Stimulated activated CD8-positive, alpha-beta memory T cell treated with anti-CD3 and anti-CD28 coated beads, Interleukin-15, amount 100 ng/mL, for 1 hour (primary cell): ENCODE data around the gene EFHC2.
A peak's percentile ranks its signal among the peaks of the same experiment; 100 is the strongest.
"Not testable (repeated sequence)": the region's sequence is repeated elsewhere in the genome, so short reads cannot be mapped to it uniquely, and the experiment has no call there.

Source experiments
- DNase-seq: peaks from one replicate; pipeline ENCODE4 v3.0.0-alpha.2; 2020; ENCODE audit warnings: low read depth

The EFHC2 gene

GRCh38 chrX:44299177-44299576 lies 44.3 kb downstream of the EFHC2 start:
- DNase-seq, result no peak

DNA sequence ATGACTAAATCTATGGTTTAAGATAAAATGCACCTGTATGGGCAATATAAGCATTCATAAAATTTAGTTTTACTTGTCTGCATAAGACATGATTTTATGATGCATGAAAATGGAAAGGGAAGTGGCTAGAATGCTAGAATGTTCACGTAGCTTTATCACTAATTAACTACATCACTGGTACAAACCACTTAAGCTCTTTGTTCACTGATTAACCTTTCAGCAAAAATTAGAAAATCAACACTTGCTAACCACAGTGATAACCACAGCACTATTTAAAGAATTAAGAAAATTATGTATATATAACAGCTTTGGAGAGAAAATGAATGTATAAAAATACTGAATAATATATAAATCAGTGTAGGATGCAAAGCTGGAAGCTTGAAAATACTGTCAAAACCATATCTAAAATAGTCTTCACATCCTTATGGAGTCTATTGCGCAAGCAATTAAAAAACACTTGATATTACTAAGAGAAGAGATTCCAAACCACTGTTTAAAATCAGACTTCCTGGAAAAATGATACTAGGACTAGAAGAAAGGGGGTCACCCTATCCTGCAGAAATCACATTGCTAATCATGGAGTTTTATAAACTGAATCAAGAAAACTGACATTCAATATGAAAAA lies 51.9 kb downstream of the EFHC2 start:
- no peak for DNase-seq

GRCh38 chrX:44290718-44291117 lies 52.8 kb downstream of the EFHC2 start:
- no peak for DNase-seq

DNA sequence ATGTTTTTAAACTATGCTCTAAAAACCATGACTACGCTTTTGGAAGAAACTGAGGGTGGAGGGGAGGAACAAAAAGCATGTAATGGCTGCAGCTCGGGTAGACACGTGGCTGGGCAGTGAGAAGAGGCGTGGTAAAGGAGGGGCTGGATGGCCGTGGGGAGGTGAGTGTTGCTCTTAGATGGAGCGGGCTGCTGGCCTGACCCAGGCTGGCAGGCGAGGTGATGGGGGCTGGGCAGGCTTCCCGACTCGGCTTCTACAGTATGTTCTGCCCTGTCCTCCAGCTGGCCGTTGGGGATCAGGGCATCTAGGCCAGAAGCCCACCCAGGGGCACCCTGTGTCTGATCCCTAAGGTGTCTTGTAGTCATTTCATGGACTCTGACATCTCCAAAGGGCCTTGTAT lies 60.7 kb downstream of the EFHC2 start:
- no peak for DNase-seq

- no peak for DNase-seq
These were observed 63.4 kb downstream of the EFHC2 start for GRCh38 chrX:44280116-44280515.

DNA sequence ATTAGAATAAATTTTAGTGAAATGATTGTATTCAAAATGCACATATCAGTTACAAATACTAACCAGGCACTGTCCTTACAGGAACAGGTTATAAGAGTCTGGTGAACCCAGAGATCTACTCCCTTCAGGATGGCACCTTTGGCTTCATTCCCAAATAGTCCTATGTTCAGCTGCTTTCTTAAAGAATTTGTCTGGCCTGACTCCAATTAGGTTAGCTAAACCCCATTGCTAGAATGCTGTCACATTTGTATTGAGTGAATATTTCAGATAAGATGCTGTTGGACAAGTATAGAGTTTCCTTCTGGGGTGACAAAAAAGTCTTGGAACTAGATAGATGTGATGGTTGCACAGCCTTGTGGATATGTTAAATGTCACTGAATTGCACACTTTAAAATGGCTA lies 69.4 kb downstream of the EFHC2 start:
- no peak for DNase-seq

GRCh38 chrX:44267861-44268260 lies 75.6 kb downstream of the EFHC2 start:
- no peak for DNase-seq

DNA sequence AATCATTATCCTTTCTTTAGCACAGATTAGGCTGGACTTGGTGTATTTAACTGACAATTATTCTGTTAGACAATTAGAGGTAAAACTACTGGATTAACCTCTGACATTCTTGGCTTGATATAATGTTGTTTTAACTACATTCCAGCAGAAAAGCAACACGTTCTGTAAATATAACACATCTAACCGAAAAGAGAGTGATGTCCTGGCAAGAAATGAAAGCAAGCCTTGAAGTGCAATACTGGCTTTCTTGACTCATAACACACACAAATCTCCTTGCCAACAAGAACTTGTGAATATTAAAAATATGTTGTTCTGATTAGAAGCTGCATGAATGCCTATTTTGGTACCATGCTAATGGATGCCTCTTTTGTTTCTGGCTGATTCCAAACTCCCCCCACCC lies 76.4 kb downstream of the EFHC2 start:
- no peak for DNase-seq

- no peak for DNase-seq
These were observed 77.9 kb downstream of the EFHC2 start for GRCh38 chrX:44265559-44265958.

DNA sequence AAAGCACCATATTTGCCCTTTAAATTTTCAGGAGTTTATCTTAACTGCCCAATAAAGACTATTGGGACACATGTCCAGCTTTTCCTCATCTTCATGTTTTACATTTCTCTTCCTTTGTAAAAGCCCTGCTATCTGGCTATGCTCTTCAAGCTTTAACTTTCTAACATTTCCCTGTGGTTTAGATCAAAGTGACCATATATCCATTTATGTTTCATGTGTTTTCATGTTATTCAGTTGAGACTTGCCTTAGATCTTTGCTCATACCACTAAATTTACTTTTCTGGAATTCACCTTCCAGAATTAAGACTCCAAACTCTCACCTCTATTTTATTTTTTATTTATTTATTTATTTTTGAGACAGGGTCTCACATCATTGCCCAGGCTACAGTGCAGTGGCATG lies 78.5 kb downstream of the EFHC2 start:
- DNase-seq, result no peak

DNA sequence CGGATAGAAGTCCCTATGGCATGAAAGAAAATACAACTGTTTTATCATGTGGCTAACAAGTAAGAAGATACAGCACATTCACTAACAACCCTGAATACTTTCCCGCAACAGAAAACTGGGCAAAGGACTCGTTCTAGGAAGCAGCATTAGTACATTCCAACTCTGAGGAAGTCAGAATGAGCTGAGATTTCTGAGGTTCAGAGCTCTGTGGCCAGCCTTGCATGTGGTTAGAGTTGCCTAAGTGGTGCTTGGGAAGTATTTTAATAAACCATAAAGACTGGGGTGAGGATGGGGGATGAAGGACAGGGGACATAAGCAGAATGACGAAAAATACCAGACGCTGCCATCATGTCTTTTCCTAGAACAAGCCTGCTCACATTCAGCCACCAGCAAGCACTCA lies 82.2 kb downstream of the EFHC2 start:
- no peak for DNase-seq

- DNase-seq, result no peak
These were observed 82.9 kb downstream of the EFHC2 start for GRCh38 chrX:44260609-44261008.

DNA sequence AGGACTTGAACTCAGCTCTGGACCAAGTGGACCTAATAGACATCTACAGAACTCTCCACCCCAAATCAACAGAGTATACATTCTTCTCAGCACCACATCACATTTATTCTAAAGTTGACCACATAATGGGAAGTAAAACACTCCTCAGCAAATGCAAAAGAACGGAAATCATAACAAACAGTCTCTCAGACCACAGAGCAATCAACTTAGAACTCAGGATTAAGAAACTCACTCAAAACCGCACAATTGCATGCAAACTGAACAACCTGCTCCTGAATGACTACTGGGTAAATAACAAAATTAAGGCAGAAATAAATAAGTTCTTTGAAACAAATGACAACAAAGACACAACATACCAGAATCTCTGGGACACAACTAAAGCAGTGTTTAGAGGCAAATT lies 87.7 kb downstream of the EFHC2 start:
- not testable (repeated sequence) for DNase-seq

DNA sequence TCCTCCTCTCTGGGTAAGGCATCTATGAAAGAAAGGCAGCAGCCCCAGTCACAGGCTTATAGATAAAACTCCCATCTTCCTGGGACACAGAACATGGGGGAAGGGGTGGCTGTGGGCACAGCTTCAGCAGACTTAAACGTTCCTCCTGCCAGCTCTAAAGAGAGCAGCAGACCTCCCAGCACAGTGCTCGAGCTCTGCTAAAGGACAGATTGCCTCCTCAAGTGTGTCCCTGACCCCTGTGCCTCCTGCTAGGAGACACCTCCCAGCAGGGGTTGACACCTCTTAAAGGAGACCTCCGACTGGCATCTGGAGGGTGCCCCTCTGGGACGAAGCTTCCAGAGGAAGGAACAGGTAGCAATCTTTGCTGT lies 89.9 kb downstream of the EFHC2 start:
- DNase-seq, result no peak

DNA sequence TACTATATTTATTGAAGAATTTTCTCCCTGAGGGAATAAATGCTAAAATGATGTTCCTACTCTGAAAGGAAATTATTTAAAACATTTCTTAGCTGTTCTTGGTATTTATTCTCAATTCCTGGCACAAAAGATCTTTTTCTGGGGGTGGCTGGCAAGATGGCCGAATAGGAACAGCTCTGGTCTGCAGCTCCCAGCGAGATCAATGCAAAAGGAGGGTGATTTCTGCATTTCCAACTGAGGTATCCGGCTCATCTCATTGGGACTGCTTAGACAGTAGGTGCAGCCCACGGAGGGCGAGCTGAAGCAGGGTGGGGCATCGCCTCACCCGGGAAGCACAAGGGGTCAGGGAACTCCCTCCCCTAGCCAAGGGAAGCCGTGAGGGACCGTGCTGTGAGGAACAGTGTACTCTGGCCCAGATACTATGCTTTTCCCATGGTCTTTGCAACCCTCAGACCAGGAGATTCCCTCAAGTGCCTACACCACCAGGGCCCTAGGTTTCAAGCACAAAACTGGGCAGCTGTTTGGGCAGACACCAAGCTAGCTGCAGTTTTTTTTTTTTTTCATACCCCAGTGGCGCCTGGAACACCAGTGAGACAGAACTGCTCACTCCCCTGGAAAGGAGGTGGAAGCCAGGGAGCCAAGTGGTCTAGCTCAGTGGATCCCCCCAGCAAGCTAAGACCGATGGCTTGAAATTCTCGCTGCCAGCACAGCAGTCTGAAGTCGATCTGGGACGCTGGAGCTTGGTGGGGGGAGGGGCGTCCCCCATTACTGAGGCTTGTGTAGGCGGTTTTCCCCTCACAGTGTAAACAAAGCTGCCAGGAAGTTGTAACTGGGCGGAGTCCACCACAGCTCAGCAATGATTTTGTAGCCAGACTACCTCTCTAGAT lies 90.5 kb downstream of the EFHC2 start:
- peak; percentile 16 for DNase-seq

DNA sequence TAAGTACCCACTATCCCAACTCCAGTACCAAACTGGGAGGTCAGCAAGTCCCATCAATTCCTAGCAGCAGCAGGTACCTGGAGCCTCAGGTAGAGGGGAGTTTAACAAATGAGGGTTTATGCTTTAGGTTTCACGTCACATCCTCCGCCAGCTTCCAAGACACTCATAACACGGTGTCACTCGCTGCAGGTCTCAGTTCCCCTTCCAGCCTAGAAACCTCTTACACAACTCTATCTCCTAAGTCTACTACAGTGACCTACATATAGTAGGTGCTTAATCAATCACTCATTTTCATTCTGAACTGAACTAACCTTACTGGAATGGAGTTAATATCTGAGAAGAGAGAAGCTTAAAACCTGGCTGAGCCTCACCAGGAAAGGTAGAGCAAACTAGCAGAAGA lies 96.0 kb downstream of the EFHC2 start:
- DNase-seq, result no peak

- no peak for DNase-seq
These were observed 96.6 kb downstream of the EFHC2 start for GRCh38 chrX:44246826-44247225.

- DNase-seq, result no peak
These were observed 97.7 kb downstream of the EFHC2 start for GRCh38 chrX:44245733-44246132.

DNA sequence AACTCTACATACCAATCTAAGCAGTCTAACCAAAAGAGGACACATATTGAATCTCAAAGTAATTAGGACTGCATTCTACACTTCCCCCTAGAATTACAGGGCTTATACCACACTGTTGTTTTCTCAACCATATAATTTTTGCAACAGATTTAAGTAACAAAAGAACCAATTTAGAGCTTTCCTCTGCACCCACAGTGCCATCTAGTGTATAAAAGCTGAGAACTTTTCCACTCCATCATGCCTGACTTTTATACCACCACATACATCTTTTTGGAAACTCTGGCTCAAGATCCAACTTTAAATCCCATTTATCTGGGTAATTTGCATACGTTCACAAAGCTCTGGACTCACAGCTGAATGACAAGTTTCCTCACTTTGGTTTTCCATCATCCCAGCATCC lies 99.5 kb downstream of the EFHC2 start:
- no peak for DNase-seq

DNA sequence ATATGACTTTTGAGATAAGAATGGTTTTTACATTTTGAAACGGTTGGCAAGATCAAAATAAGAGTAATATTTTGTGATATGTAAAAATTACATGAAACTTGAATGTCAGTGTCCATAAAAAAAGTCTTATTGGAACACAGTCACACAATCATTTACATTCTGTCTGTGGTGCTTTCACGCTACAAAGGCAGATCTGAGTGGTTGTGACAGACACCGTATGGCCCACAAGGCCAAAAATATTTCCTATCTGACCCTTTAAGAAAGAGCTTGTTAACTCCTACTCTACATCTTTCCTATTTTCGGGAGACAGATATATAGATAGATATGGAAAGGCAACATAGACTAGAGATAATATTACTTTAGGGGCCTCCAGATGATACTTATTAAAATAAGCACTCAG lies 101.9 kb downstream of the EFHC2 start:
- DNase-seq, result no peak

DNA sequence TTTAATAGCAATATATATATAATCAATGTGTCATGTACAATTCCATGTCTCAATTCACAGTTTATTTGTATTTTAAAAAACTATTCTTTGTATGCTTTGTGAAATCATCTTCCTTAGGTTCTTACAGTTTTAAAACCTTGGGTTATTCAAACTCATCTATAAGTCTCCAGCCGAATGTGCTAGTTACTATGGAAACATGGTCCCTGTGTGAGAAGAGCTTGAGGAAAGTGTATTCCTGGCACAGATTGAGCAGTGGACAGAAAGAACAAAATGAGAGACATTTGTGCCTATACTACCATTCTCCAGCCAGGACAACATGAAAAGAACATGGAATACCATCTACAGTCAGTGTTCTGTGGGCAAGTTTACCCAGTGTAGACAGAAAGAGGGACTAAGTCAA lies 103.4 kb downstream of the EFHC2 start:
- DNase-seq, result no peak

DNA sequence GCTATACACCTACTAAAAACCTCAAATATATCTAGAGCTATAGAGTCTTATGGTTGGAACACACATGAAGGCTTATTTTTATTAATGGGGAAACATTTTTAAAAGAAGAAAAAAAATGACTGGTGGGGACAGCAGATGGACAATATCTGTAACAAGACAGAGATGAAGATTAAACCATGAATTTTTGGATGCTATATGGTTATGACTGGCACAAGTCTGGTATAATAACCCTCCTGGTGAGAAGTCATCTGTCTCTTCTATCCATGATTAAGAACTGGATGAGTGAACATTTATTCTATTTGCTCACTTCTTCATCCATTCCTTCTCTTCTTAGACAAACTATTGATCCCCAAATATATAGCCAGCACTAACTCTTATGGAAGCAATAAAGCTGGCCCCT lies 104.4 kb downstream of the EFHC2 start:
- DNase-seq, result no peak

DNA sequence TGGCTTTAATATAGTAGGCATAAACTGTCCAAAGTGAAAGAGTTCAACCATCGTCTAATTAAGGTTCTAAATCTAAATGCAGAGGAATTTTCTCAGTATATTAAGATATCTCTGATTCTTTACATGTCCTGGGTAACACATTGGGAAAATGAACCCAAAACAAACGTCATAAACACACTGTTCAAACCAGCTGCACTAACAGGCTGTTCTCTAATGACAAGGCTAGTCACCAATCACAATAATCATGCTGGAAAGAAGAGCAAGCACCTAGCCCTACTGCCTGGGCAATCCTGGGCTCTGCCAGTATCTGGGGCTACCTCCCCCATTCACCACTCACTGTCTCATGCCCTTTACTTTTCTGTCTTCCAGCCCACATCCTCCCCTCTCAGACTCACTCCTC lies 107.9 kb downstream of the EFHC2 start:
- DNase-seq, result no peak

- DNase-seq, result no peak
These were observed 108.9 kb downstream of the EFHC2 start for GRCh38 chrX:44234541-44234940.
